Measurements from ENCODE around the gene BEST1. TPM values are rescaled to one million over a fixed set of nuclear protein-coding genes. Genes with fewer than 3 reads are reported as not detected.

BEST1 gene
- total RNA-seq, 1 experiment from 2014 or later = 0.13 TPM

DNA sequence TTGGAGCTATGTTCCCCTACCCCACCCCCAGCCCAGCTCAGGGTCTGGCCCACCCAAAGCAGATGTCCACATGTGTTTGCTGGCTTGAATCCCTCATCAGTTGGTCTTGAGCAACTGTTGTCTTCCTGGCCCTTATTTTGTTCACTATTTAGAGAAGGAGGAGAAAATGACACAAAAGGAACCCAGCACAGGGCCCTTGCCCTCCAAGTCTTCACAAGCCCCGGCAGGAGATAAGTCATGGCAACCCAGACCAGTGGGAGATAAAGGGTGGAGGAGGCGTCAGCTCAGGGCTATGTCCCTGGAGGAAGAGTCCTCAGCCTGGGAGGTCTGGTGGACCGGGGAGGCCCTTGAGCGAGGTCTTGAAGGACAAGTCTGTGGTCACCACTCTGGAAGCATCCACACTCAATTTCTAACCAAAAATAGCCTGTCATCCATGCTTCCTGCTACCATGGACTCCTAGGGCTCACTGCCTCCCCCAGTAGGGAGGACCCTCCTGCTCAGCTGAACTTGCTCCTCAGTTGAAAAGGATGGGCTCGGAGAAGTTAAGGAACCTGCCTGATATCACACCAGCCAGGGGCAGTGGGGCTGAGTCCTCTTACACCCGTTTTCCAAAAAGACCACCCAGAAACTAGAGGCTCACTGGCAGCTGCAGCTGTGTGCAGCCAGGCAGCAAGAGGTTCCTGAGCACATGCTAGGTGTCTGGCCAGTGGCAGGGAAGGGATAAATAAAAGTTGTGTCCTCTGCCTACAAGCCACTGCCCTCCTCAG lies 31.0 kb upstream of the BEST1 start:
- TF ChIP-seq TCF7L2 (IDR thresholded peaks at IDR 0.05; ENCODE audit: low read depth, low read length) (no peak), REST (IDR thresholded peaks at IDR 0.05; ENCODE audit: insufficient read depth in 1 of 2, low read depth in 2 of 2, low read length in 1 of 2) (no peak), POLR2AphosphoS5 (IDR thresholded peaks at IDR 0.05; ENCODE audit: low read depth, low read length) (no peak), SIN3A (IDR thresholded peaks at IDR 0.05; ENCODE audit: borderline replicate concordance, insufficient read depth, low read depth, low read length) (no peak)
- in situ Hi-C loops (cut with HindIII; ENCODE audit: low pct_unique_long_range_greater_than_20kb, low sequenced_read_pairs) = no loop called here
- CTCF ChIA-PET = no interaction called here

GRCh38 chr11:61919705-61920631 lies 30.2 kb upstream of the BEST1 start:
- Histone ChIP-seq H3K4me3 (ENCODE audit: low read depth in 2 of 2, low read length in 2 of 2) (no peak overlapping the region), H3K27me3 (ENCODE audit: control insufficient read depth, insufficient read depth, low read length) (no peaks in the 10 kb centered on the region), H3K36me3 (ENCODE audit: control insufficient read depth, insufficient read depth, low read length) (no peaks in the 10 kb centered on the region), H3K4me1 (ENCODE audit: control insufficient read depth, insufficient read depth, low read length) (no peaks in the 10 kb centered on the region), H3K9me3 (ENCODE audit: control insufficient read depth, insufficient read depth, low read depth, low read length) (no peaks in the 10 kb centered on the region), H3K27ac (ENCODE audit: low read length) (no peak overlapping the region)
- no TSS peak for BruUV-seq (replicated peaks)
- in situ Hi-C loops (cut with HindIII; ENCODE audit: low pct_unique_long_range_greater_than_20kb, low sequenced_read_pairs) (no loop called here), intact Hi-C loops (cut with micrococcal nuclease; ENCODE audit: unreplicated experiment) (no loop called here)
- ATAC-seq (no peak), DNase-seq (ENCODE audit: low read depth, low spot score) (no peak)
- TF ChIP-seq SIN3A (IDR thresholded peaks at IDR 0.05; ENCODE audit: borderline replicate concordance, insufficient read depth, low read depth, low read length) (no peak), TCF7L2 (IDR thresholded peaks at IDR 0.05; ENCODE audit: low read depth, low read length) (no peak), REST (IDR thresholded peaks at IDR 0.05; ENCODE audit: insufficient read depth in 1 of 2, low read depth in 2 of 2, low read length in 1 of 2) (no peak), POLR2AphosphoS5 (IDR thresholded peaks at IDR 0.05; ENCODE audit: low read depth, low read length) (no peak)
- TF ChIP-seq, protein P1, sequence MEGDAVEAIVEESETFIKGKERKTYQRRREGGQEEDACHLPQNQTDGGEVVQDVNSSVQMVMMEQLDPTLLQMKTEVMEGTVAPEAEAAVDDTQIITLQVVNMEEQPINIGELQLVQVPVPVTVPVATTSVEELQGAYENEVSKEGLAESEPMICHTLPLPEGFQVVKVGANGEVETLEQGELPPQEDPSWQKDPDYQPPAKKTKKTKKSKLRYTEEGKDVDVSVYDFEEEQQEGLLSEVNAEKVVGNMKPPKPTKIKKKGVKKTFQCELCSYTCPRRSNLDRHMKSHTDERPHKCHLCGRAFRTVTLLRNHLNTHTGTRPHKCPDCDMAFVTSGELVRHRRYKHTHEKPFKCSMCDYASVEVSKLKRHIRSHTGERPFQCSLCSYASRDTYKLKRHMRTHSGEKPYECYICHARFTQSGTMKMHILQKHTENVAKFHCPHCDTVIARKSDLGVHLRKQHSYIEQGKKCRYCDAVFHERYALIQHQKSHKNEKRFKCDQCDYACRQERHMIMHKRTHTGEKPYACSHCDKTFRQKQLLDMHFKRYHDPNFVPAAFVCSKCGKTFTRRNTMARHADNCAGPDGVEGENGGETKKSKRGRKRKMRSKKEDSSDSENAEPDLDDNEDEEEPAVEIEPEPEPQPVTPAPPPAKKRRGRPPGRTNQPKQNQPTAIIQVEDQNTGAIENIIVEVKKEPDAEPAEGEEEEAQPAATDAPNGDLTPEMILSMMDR (IDR thresholded peaks at IDR 0.05) = no peak
- ChIA-PET CTCF (no interaction called here), POLR2A (interaction anchor here (0.6 kb wide), 1 partner anchor 245 kb away, joined by 3 read pairs; no protein-coding TSS in a partner anchor)

More for the DNA sequence above, 31.0 kb upstream of the BEST1 start:
- DNase-seq (ENCODE audit: low read depth, low spot score) (no peak), ATAC-seq (no peak)
- no peak overlapping the region for H3K4me3 ChIP-seq (ENCODE audit: low read depth in 2 of 2, low read length in 2 of 2)
- H3K36me3 ChIP-seq (ENCODE audit: control insufficient read depth, insufficient read depth, low read length) = no peaks in the 10 kb centered on the region
- no TSS peak for BruUV-seq (replicated peaks)
- no peaks in the 10 kb centered on the region for H3K4me1 ChIP-seq (ENCODE audit: control insufficient read depth, insufficient read depth, low read length)
- no peaks in the 10 kb centered on the region for H3K27me3 ChIP-seq (ENCODE audit: control insufficient read depth, insufficient read depth, low read length)
- intact Hi-C loops (cut with micrococcal nuclease; ENCODE audit: unreplicated experiment) = no loop called here
- POLR2A ChIA-PET = no interaction called here
- H3K27ac ChIP-seq (ENCODE audit: low read length) = no peak overlapping the region
- no peaks in the 10 kb centered on the region for H3K9me3 ChIP-seq (ENCODE audit: control insufficient read depth, insufficient read depth, low read depth, low read length)
